H1 (cell line): Measurements from ENCODE around the gene RNF145. TPM values are rescaled to one million over a fixed set of nuclear protein-coding genes. Genes with fewer than 3 reads are reported as not detected.

ENCODE experiments used
- CTCF ChIA-PET: fragments of 300-600 bp; sonication (Branson Sonifier 250); formaldehyde crosslinking; loops from one replicate; lab custom pipeline; 2021; ENCODE audit not compliant: partially characterized antibody; lab: Charles Lee
- POLR2A ChIA-PET: fragments of 300-600 bp; sonication (Branson Sonifier 250); formaldehyde crosslinking; loops from one replicate; lab custom pipeline; 2021; ENCODE audit warnings: inconsistent platforms; ENCODE audit not compliant: partially characterized antibody; lab: Charles Lee
- DNase-seq, 2 experiments: peaks; one replicate each; pipeline versions ENCODE4 v3.0.0 to v3.0.0-alpha.2; 2010 to 2022; ENCODE audit warnings: low spot score in 2 of 2, low read depth in 1 of 2, mixed read lengths in 1 of 2
- FAIRE-seq: peaks from 2 replicates; lab custom pipeline; 2011; peaks lifted over from hg19 to GRCh38; lab: Jason Lieb, UNC
- H2AFZ ChIP-seq: 2 replicates; pipeline ENCODE4 v1.8.1; 2012; ENCODE audit warnings: low read length, inconsistent platforms
- H2AK5ac ChIP-seq: 2 replicates; pipeline ENCODE4 v1.6.1; 2013; ENCODE audit warnings: low read depth, low read length
- H2BK120ac ChIP-seq: replicated peaks from 2 replicates; pipeline ENCODE3; 2013; ENCODE audit warnings: low read depth, low read length, inconsistent platforms
- H2BK12ac ChIP-seq: 2 replicates; pipeline ENCODE4 v1.6.1; 2013; ENCODE audit warnings: low read depth, low read length
- H2BK15ac ChIP-seq: 2 replicates; pipeline ENCODE4 v1.6.1; 2013; ENCODE audit warnings: low read length
- H2BK20ac ChIP-seq: 2 replicates; pipeline ENCODE4 v1.6.1; 2013; ENCODE audit warnings: low read length
- H2BK5ac ChIP-seq: 2 replicates; pipeline ENCODE4 v1.6.1; 2013; ENCODE audit warnings: low read depth, low read length
- H3K14ac ChIP-seq: 2 replicates; pipeline ENCODE4 v1.6.1; 2013; ENCODE audit warnings: inconsistent platforms; ENCODE audit not compliant: insufficient read length
- H3K18ac ChIP-seq: 2 replicates; pipeline ENCODE4 v1.6.1; 2013; ENCODE audit warnings: low read length; ENCODE audit errors: extremely low read depth
- H3K23ac ChIP-seq: 2 replicates; pipeline ENCODE4 v1.6.1; 2013; ENCODE audit warnings: inconsistent platforms; ENCODE audit not compliant: insufficient read length
- H3K23me2 ChIP-seq: 2 replicates; pipeline ENCODE4 v1.6.1; 2013; ENCODE audit warnings: low read depth, low read length
- H3K27ac ChIP-seq: 2 replicates; pipeline ENCODE4 v1.6.1; 2011; ENCODE audit warnings: low read depth, low read length, inconsistent platforms
- H3K27me3 ChIP-seq, 4 experiments: replicated peaks in 1 of 4; 1 replicate in 1 of 4; 2 replicates in 3 of 4; pipeline versions ENCODE4 v1.6.1 to v1.8.1; 2011 to 2013; ENCODE audit warnings: low read length in 3 of 4, mild to moderate bottlenecking in 3 of 4, inconsistent platforms in 2 of 4, mixed read lengths in 2 of 4, moderate library complexity in 1 of 4; ENCODE audit not compliant: control insufficient read depth in 3 of 4, insufficient read depth in 3 of 4; ENCODE audit errors: extremely low read depth in 1 of 4
- H3K36me3 ChIP-seq, 4 experiments: 2 replicates each; pipeline versions ENCODE4 v1.6.1 to v1.8.1; 2011 to 2013; ENCODE audit warnings: mild to moderate bottlenecking in 4 of 4, low read length in 3 of 4, moderate library complexity in 2 of 4, control low read depth in 1 of 4, inconsistent platforms in 1 of 4; ENCODE audit not compliant: insufficient read depth in 4 of 4, control insufficient read depth in 2 of 4
- H3K4ac ChIP-seq: replicated peaks from 2 replicates; pipeline ENCODE3; 2013; ENCODE audit warnings: low read length, low read depth, mixed read lengths, inconsistent platforms; ENCODE audit not compliant: insufficient read length
- H3K4me1 ChIP-seq, 4 experiments: replicated peaks in 1 of 4; 1 replicate in 1 of 4; 2 replicates in 3 of 4; pipeline versions ENCODE4 v1.6.1 to v1.8.1; 2011 to 2013; ENCODE audit warnings: low read length in 3 of 4, inconsistent platforms in 2 of 4, mixed read lengths in 1 of 4; ENCODE audit not compliant: insufficient read depth in 4 of 4, control insufficient read depth in 3 of 4
- H3K4me2 ChIP-seq, 2 experiments: 2 replicates each; pipeline versions ENCODE4 v1.6.1 to v1.8.1; 2011 to 2013; ENCODE audit warnings: low read depth in 2 of 2, low read length in 2 of 2, control low read depth in 1 of 2, inconsistent platforms in 1 of 2, mild to moderate bottlenecking in 1 of 2; ENCODE audit not compliant: insufficient read depth in 1 of 2
- H3K4me3 ChIP-seq, 4 experiments: fragments of 200-600, 300-600 bp in 1 of 4; sonication (generic), shearing (Covaris generic), sonication (Bioruptor Twin) in 1 of 4; 2 replicates each; pipeline versions ENCODE4 v1.5.1 to v1.8.1; 2011 to 2016; ENCODE audit warnings: low read length in 4 of 4, low read depth in 3 of 4, control low read depth in 2 of 4, inconsistent platforms in 2 of 4, mild to moderate bottlenecking in 2 of 4, mixed read lengths in 1 of 4, moderate library complexity in 1 of 4; ENCODE audit not compliant: insufficient read depth in 2 of 4; ENCODE audit errors: extremely low read depth in 1 of 4
- H3K56ac ChIP-seq: replicated peaks from 2 replicates; pipeline ENCODE3; 2013; ENCODE audit warnings: low read depth, mild to moderate bottlenecking, mixed read lengths, low read length, inconsistent platforms; ENCODE audit not compliant: insufficient read length
- H3K79me1 ChIP-seq: 2 replicates; pipeline ENCODE4 v1.6.1; 2013; ENCODE audit warnings: low read depth, low read length, control low read depth
- H3K79me2 ChIP-seq, 2 experiments: 2 replicates each; pipeline versions ENCODE4 v1.6.1 to v1.8.1; 2012 to 2013; ENCODE audit warnings: low read length in 2 of 2, mild to moderate bottlenecking in 2 of 2, inconsistent platforms in 1 of 2; ENCODE audit not compliant: insufficient read depth in 2 of 2, control insufficient read depth in 1 of 2
- H3K9ac ChIP-seq, 4 experiments: replicated peaks in 1 of 4; 1 replicate in 1 of 4; 2 replicates in 3 of 4; pipeline versions ENCODE4 v1.6.1 to v1.8.1; 2011 to 2013; ENCODE audit warnings: low read depth in 3 of 4, low read length in 3 of 4, control low read depth in 2 of 4, mild to moderate bottlenecking in 2 of 4, moderate library complexity in 2 of 4, inconsistent platforms in 1 of 4; ENCODE audit errors: extremely low read depth in 1 of 4
- H3K9me3 ChIP-seq, 2 experiments: 2 replicates each; pipeline versions ENCODE4 v1.6.1 to v1.8.1; 2012 to 2013; ENCODE audit warnings: mild to moderate bottlenecking in 2 of 2, moderate library complexity in 2 of 2, control low read depth in 1 of 2, inconsistent platforms in 1 of 2, low read depth in 1 of 2, low read length in 1 of 2, mixed read lengths in 1 of 2; ENCODE audit not compliant: insufficient read depth in 2 of 2
- H4K20me1 ChIP-seq, 2 experiments: replicated peaks in 1 of 2; 2 replicates each; pipeline versions ENCODE3 to v1.8.1; 2011 to 2013; ENCODE audit warnings: inconsistent platforms in 2 of 2, low read length in 2 of 2, mild to moderate bottlenecking in 1 of 2; ENCODE audit not compliant: insufficient read depth in 2 of 2, control insufficient read depth in 1 of 2
- H4K5ac ChIP-seq: 2 replicates; pipeline ENCODE4 v1.6.1; 2013; ENCODE audit warnings: low read length, low read depth, mixed read lengths, inconsistent platforms; ENCODE audit not compliant: insufficient read length
- H4K8ac ChIP-seq: 2 replicates; pipeline ENCODE4 v1.8.0; 2013; ENCODE audit warnings: mild to moderate bottlenecking, moderate library complexity, low read length, inconsistent platforms; ENCODE audit not compliant: insufficient read depth; ENCODE audit errors: extremely low read depth
- H4K91ac ChIP-seq: replicated peaks from 2 replicates; pipeline ENCODE3; 2013; ENCODE audit warnings: low read length, mixed read lengths, inconsistent platforms; ENCODE audit not compliant: insufficient read length
- CREB1 ChIP-seq: IDR thresholded peaks from 2 replicates; pipeline ENCODE4 v1.6.1; 2012; ENCODE audit warnings: inconsistent platforms
- KDM5A ChIP-seq: fragments of 200-600 bp; IDR thresholded peaks from 2 replicates; pipeline ENCODE4 v1.7.1; 2012; ENCODE audit warnings: mild to moderate bottlenecking, low read length, inconsistent platforms, mixed read lengths
- NRF1 ChIP-seq: IDR thresholded peaks from 2 replicates; pipeline ENCODE4 v1.6.1; 2011; ENCODE audit warnings: mild to moderate bottlenecking, low read depth, low read length, improper control_type of control experiment
- POLR2AphosphoS5 ChIP-seq: IDR thresholded peaks from 2 replicates; pipeline ENCODE4 v1.6.1; 2011; ENCODE audit warnings: low read depth, low read length
- SP1 ChIP-seq: IDR thresholded peaks from 2 replicates; pipeline ENCODE4 v1.6.1; 2011; ENCODE audit warnings: low read depth, low read length
- SP2 ChIP-seq: IDR thresholded peaks from 2 replicates; pipeline ENCODE4 v1.6.1; 2012; ENCODE audit warnings: mild to moderate bottlenecking, low read length, inconsistent platforms
- TBP ChIP-seq: IDR thresholded peaks from 2 replicates; pipeline ENCODE4 v1.6.1; 2011; ENCODE audit warnings: low read depth, low read length, improper control_type of control experiment
- WGBS, 2 experiments: shearing (Covaris generic) in 1 of 2; methylation state at CpG; one replicate each; pipeline versions ENCODE4 v1.1.6 to v1.1.7; 2013 to 2015; ENCODE audit warnings: low lambda C conversion rate in 2 of 2, mixed read lengths in 2 of 2, inconsistent platforms in 1 of 2, low coverage in 1 of 2, missing lambda C conversion rate in 1 of 2; ENCODE audit not compliant: insufficient replicate concordance in 2 of 2, insufficient coverage in 1 of 2, insufficient read length in 1 of 2; ENCODE audit errors: extremely low coverage in 1 of 2, missing lambda C conversion rate in 1 of 2; 5-methylcytosine and 5-hydroxymethylcytosine counted together
- polyA plus RNA-seq, 7 experiments: library from polyadenylated mRNA; depleted of rRNA in 3 of 7; stranded (reverse) in 5 of 7; unstranded in 2 of 7; fragments of >200 nt in 5 of 7; fragments of 200-250 nt in 2 of 7; gene quantifications; 1 replicate in 5 of 7; 2 replicates in 1 of 7; 4 replicates in 1 of 7; pipeline versions ENCODE4 v1.2.1 to v1.2.3, GENCODE V29; 2011 to 2013; ENCODE audit warnings: missing spikeins in 2 of 7, mixed read lengths in 2 of 7
- total RNA-seq: library from RNA; stranded (reverse); fragmentation: NEBNext Ultra II Directional; extraction: Animal tissue kit (Norgen Biotek cat#: 25700); gene quantifications from 2 replicates; pipeline ENCODE4 v1.2.1, GENCODE V29; 2021
- TF ChIP-seq, protein P1 (sequence below): IDR thresholded peaks from 2 replicates; pipeline ENCODE4 v1.6.1; 2012; ENCODE audit warnings: inconsistent platforms

The RNF145 gene
- total and polyA plus RNA-seq, 2 of the 8 experiments (the other 6 are each of a cell fraction or from before 2014, with no cell fraction given) = 34.2 to 72.5 TPM

- no peak overlapping the region for H2BK120ac ChIP-seq
- no peak overlapping the region for H4K91ac ChIP-seq
- H4K20me1 ChIP-seq = no peaks in the 10 kb centered on the region
- no peak overlapping the region for H2AK5ac ChIP-seq
- no peak overlapping the region for H2BK12ac ChIP-seq
- TF ChIP-seq SP1 (no peak), KDM5A (no peak), CREB1 (no peak), NRF1 (no peak), SP2 (no peak), TBP (no peak), POLR2AphosphoS5 (no peak)
- TF ChIP-seq, protein P1, sequence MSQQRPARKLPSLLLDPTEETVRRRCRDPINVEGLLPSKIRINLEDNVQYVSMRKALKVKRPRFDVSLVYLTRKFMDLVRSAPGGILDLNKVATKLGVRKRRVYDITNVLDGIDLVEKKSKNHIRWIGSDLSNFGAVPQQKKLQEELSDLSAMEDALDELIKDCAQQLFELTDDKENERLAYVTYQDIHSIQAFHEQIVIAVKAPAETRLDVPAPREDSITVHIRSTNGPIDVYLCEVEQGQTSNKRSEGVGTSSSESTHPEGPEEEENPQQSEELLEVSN = no peak
- no peak overlapping the region for H2BK20ac ChIP-seq
- H2AFZ ChIP-seq = no peak overlapping the region
- no peak overlapping the region for H3K18ac ChIP-seq
- H3K36me3 ChIP-seq = no peaks in the 10 kb centered on the region
- no peak overlapping the region for H3K4ac ChIP-seq
- no peaks in the 10 kb centered on the region for H3K9me3 ChIP-seq
- no peaks in the 10 kb centered on the region for H3K4me1 ChIP-seq
- no peak overlapping the region for H3K23ac ChIP-seq
- H3K56ac ChIP-seq = no peak overlapping the region
- no peak overlapping the region for H4K8ac ChIP-seq
- no peaks in the 10 kb centered on the region for H3K23me2 ChIP-seq
- no peak overlapping the region for H2BK5ac ChIP-seq
- H3K79me2 ChIP-seq = no peaks in the 10 kb centered on the region
- no peak overlapping the region for H3K4me3 ChIP-seq
- H3K4me2 ChIP-seq = no peak overlapping the region
- no peak overlapping the region for H3K9ac ChIP-seq
- POLR2A ChIA-PET = no interaction called here
- no peak overlapping the region for H3K27ac ChIP-seq
- DNase-seq = no peak
- no peak overlapping the region for H2BK15ac ChIP-seq
- no peaks in the 10 kb centered on the region for H3K27me3 ChIP-seq
- no peak for FAIRE-seq
- CTCF ChIA-PET = interaction anchor here (1.2 to 2.3 kb wide), 5 partner anchors 26 to 959 kb away, joined by 3 to 15 read pairs (median 3); no protein-coding TSS in a partner anchor
- H3K79me1 ChIP-seq = no peaks in the 10 kb centered on the region
- H3K14ac ChIP-seq = no peak overlapping the region
- no peak overlapping the region for H4K5ac ChIP-seq
- WGBS, 2 experiments = 91% methylated on average over 3 of the region's 3 CpGs; no CpG with 5 or more reads in 1 of the 2 experiments
These were observed 78.5 kb downstream of the RNF145 start for GRCh38 chr5:159130871-159131270.
